Prostate gland (tissue), 2 donors: Measurements from ENCODE around the gene NLGN2. TPM values are rescaled to one million over a fixed set of nuclear protein-coding genes. Genes with fewer than 3 reads are reported as not detected.
"Not testable (repeated sequence)": the region's sequence is repeated elsewhere in the genome, so short reads cannot be mapped to it uniquely, and the experiment has no call there.

Source experiments
- DNase-seq: peaks from one replicate; pipeline ENCODE4 v3.0.0-alpha.2; 2019; ENCODE audit warnings: low spot score
- H3K27ac ChIP-seq, 2 donors: fragments of 200-600 bp; sonication (generic); 2 replicates each; pipeline ENCODE4 v1.5.1; 2017 to 2019
- H3K27me3 ChIP-seq: fragments of 200-600 bp; sonication (generic); replicated peaks from 2 replicates; pipeline ENCODE4 v1.5.1; 2019; ENCODE audit not compliant: insufficient read depth
- H3K36me3 ChIP-seq, 2 donors: fragments of 200-600 bp; sonication (generic); 1 replicate in 1 of 2; 2 replicates in 1 of 2; pipeline versions ENCODE4 v1.5.1 to v1.8.1; 2017 to 2019
- H3K4me1 ChIP-seq: fragments of 200-600 bp; sonication (generic); replicated peaks from 2 replicates; pipeline ENCODE4 v1.5.1; 2019
- H3K4me3 ChIP-seq, 2 donors: fragments of 200-600 bp; sonication (generic); 2 replicates each; pipeline ENCODE4 v1.5.1; 2017 to 2019
- H3K9me3 ChIP-seq: fragments of 200-600 bp; sonication (generic); 2 replicates; pipeline ENCODE4 v1.5.1; 2017
- CTCF ChIP-seq, 4 experiments: fragments of 200-600 bp in 2 of 4; fragments of 450-650 bp in 2 of 4; sonication (generic) in 2 of 4; IDR thresholded peaks; 1 replicate in 3 of 4; 2 replicates in 1 of 4; pipeline ENCODE4 v1.5.1; 2016 to 2019; ENCODE audit warnings: antibody characterized with exemption in 4 of 4, mild to moderate bottlenecking in 2 of 4, moderate library complexity in 2 of 4
- POLR2A ChIP-seq: fragments of 450-650 bp; IDR thresholded peaks from one replicate; pipeline ENCODE4 v1.6.1; 2016; ENCODE audit warnings: antibody characterized with exemption, mild to moderate bottlenecking
- POLR2AphosphoS5 ChIP-seq: sonication (generic); formaldehyde crosslinking; IDR thresholded peaks from one replicate; pipeline ENCODE4 v1.6.1; 2017; ENCODE audit warnings: antibody characterized with exemption
- WGBS: methylation state at CpG from one replicate; pipeline ENCODE4 v1.1.5; 2018; 5-methylcytosine and 5-hydroxymethylcytosine counted together
- intact Hi-C: fragments of 100-400 bp; cut with DNase I; formaldehyde crosslinking; loops from one replicate; pipeline ENCODE4 v1.14.2; 2022
- total RNA-seq, 2 donors: library from RNA; depleted of rRNA; stranded (reverse); fragments of >200 nt; gene quantifications; one replicate each; pipeline ENCODE4 v1.1.0, GENCODE V29; 2016

Gene NLGN2
- total RNA-seq, 2 donors from 2014 or later, result 8.6 to 16.2 TPM

GRCh38 chr17:7367918-7368598 lies 39.6 kb upstream of the NLGN2 start:
- H3K9me3 ChIP-seq, result no peaks in the 10 kb centered on the region
- no peaks in the 10 kb centered on the region for H3K4me1 ChIP-seq
- no peak overlapping the region for H3K27ac ChIP-seq
- WGBS, result 55% methylated on average over 13 of the region's 13 CpGs
- H3K36me3 ChIP-seq, result no peaks in the 10 kb centered on the region
- H3K27me3 ChIP-seq, result no peaks in the 10 kb centered on the region
- no peak overlapping the region for H3K4me3 ChIP-seq
- DNase-seq, result no peak
- TF ChIP-seq CTCF (IDR thresholded peaks at IDR 0.05) (no peak), POLR2A (no peak), POLR2AphosphoS5 (no peak)
- intact Hi-C loops, result no loop called here

- H3K4me3 ChIP-seq, H3K36me3 ChIP-seq, H3K27ac ChIP-seq, intact Hi-C loops, H3K9me3 ChIP-seq, H3K27me3 ChIP-seq, DNase-seq, H3K4me1 ChIP-seq: not testable (repeated sequence)
- 80% methylated on average over 5 of the region's 5 CpGs for WGBS
These were observed 39.0 kb upstream of the NLGN2 start for GRCh38 chr17:7368599-7368994.

- Histone ChIP-seq H3K27me3 (no peaks in the 10 kb centered on the region), H3K9me3 (no peaks in the 10 kb centered on the region), H3K27ac (no peak overlapping the region), H3K4me1 (no peaks in the 10 kb centered on the region), H3K4me3 (no peak overlapping the region), H3K36me3 (no peaks in the 10 kb centered on the region)
- no peak for TF ChIP-seq POLR2A
- TF ChIP-seq POLR2AphosphoS5, result no peak
- no peak for TF ChIP-seq CTCF (IDR thresholded peaks at IDR 0.05)
- DNase-seq, result no peak
- intact Hi-C loops, result no loop called here
- 82% methylated on average over 5 of the region's 5 CpGs for WGBS
These were observed 37.8 kb upstream of the NLGN2 start for GRCh38 chr17:7369825-7370224.

GRCh38 chr17:7370853-7371252 lies 36.8 kb upstream of the NLGN2 start:
- H3K27ac ChIP-seq, result no peak overlapping the region
- intact Hi-C loops, result no loop called here
- H3K27me3 ChIP-seq, result no peaks in the 10 kb centered on the region
- TF ChIP-seq POLR2AphosphoS5, result no peak
- TF ChIP-seq POLR2A, result no peak
- TF ChIP-seq CTCF (IDR thresholded peaks at IDR 0.05), result no peak
- DNase-seq, result no peak
- H3K4me3 ChIP-seq, result no peak overlapping the region
- 85% methylated on average over 4 of the region's 4 CpGs for WGBS
- no peaks in the 10 kb centered on the region for H3K9me3 ChIP-seq
- H3K4me1 ChIP-seq, result no peaks in the 10 kb centered on the region
- no peaks in the 10 kb centered on the region for H3K36me3 ChIP-seq

GRCh38 chr17:7374353-7374752 lies 33.3 kb upstream of the NLGN2 start:
- Histone ChIP-seq H3K4me3 (no peak overlapping the region), H3K27me3 (no peaks in the 10 kb centered on the region), H3K4me1 (no peaks in the 10 kb centered on the region), H3K36me3 (no peaks in the 10 kb centered on the region), H3K9me3 (no peaks in the 10 kb centered on the region), H3K27ac (no peak overlapping the region)
- DNase-seq, result no peak
- intact Hi-C loops, result no loop called here
- TF ChIP-seq POLR2AphosphoS5 (no peak), CTCF (IDR thresholded peaks at IDR 0.05) (no peak), POLR2A (no peak)
- 94% methylated on average over 2 of the region's 2 CpGs for WGBS
